Measurements from ENCODE around the gene MYO18B.
"Not testable (repeated sequence)": the region's sequence is repeated elsewhere in the genome, so short reads cannot be mapped to it uniquely, and the experiment has no call there.

The MYO18B gene

DNA sequence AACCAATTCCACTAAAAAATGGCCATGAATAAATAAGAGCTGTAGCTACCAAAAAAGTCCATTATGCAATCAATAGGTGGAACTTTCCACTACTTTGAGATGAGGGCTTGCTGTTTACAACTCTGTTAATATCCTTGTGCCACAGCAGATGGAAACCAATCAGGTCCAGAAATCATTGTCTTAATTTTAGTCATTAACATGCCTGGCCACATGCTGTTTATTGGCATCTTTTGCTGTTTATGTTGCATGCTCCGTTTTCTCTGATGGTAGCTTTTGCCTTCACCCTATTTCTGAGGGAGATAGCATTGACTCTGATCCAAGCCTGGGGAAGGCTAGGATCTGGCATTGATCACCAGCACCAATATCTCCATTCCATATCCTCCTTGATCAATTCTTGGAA is 234.4 kb downstream of the MYO18B start:
- no peaks in the 10 kb centered on the region for H3K36me3 ChIP-seq (replicated peaks in 1 of 2; ENCODE audit: control insufficient read depth in 2 of 2, insufficient read depth in 2 of 2, low read length in 2 of 2)
- H3K14ac ChIP-seq (ENCODE audit: low read length), result no peak overlapping the region
- H3K18ac ChIP-seq (ENCODE audit: low read length), result no peak overlapping the region
- no peak overlapping the region for H3K23ac ChIP-seq (ENCODE audit: low read depth, low read length, poor library complexity)
- H3K27ac ChIP-seq (replicated peaks; ENCODE audit: low read length), result no peak overlapping the region
- no peak overlapping the region for H2BK120ac ChIP-seq (ENCODE audit: low read depth, low read length)
- H3K4me2 ChIP-seq (ENCODE audit: insufficient read depth, low read length, poor library complexity, severe bottlenecking), result no peak overlapping the region
- no CpG with 5 or more reads among the region's 1 CpG for WGBS, 2 donors (ENCODE audit: extremely low coverage in 2 of 2, insufficient read length in 2 of 2, insufficient replicate concordance in 1 of 2)
- H2BK15ac ChIP-seq (ENCODE audit: low read length), result no peak overlapping the region
- H3K4me3 ChIP-seq (ENCODE audit: low read length in 2 of 2), result no peak overlapping the region
- no peak overlapping the region for H2BK12ac ChIP-seq (ENCODE audit: low read length)
- no peaks in the 10 kb centered on the region for H3K79me1 ChIP-seq (ENCODE audit: low read depth, low read length)
- H3K9me3 ChIP-seq (replicated peaks in 1 of 2; ENCODE audit: control insufficient read depth in 2 of 2, insufficient read depth in 1 of 2, low read depth in 1 of 2, low read length in 2 of 2), result no peaks in the 10 kb centered on the region
- H4K8ac ChIP-seq (ENCODE audit: low read depth, low read length), result no peak overlapping the region
- no peak for DNase-seq (ENCODE audit: low spot score)
- H3K9ac ChIP-seq (ENCODE audit: low read depth, low read length, poor library complexity), result no peak overlapping the region
- H3K4me1 ChIP-seq (ENCODE audit: control insufficient read depth in 2 of 2, insufficient read depth in 1 of 2, low read depth in 1 of 2, low read length in 2 of 2), result peaks cover 0 to 2% of the 10 kb centered on the region in 2 donors
- peaks cover 0 to 1% (median 0%) of the 10 kb centered on the region in 3 experiments for H3K27me3 ChIP-seq (ENCODE audit: control insufficient read depth in 3 of 3, insufficient read depth in 3 of 3, low read depth in 1 of 3, low read length in 3 of 3)
- H2AK5ac ChIP-seq (ENCODE audit: low read depth, low read length), result no peak overlapping the region
- no peak overlapping the region for H3K4ac ChIP-seq (ENCODE audit: low read length)
- H2BK5ac ChIP-seq (ENCODE audit: low read length), result no peak overlapping the region
- no peak overlapping the region for H2AFZ ChIP-seq (ENCODE audit: low read length)
- no peak overlapping the region for H4K91ac ChIP-seq (ENCODE audit: low read depth, low read length, poor library complexity)

DNA sequence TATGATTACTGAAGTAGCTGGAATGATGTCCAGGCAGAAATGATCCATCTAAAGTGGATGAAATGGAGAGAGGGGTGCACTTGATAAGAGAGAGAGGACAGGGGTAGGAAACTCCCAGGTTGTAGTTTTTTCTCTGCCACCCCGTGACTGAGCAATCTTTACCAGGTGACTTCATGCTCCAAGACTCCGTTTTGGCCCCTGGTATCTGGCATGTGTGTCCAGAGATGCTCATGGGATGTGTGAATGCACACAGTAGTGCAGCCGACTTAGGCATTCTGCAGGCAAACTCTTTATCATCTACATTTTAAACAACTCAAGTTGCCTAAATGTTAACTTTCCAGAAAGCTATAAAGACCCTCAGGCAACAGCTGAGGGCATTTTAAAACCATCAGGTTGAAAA is 238.0 kb downstream of the MYO18B start:
- Histone ChIP-seq H3K9me3 (replicated peaks in 1 of 2; ENCODE audit: control insufficient read depth in 2 of 2, insufficient read depth in 1 of 2, low read depth in 1 of 2, low read length in 2 of 2) (no peaks in the 10 kb centered on the region), H2BK12ac (ENCODE audit: low read length) (no peak overlapping the region), H2AK5ac (ENCODE audit: low read depth, low read length) (no peak overlapping the region), H3K4me3 (ENCODE audit: low read length in 2 of 2) (no peak overlapping the region), H2BK15ac (ENCODE audit: low read length) (no peak overlapping the region), H3K4me1 (ENCODE audit: control insufficient read depth in 2 of 2, insufficient read depth in 1 of 2, low read depth in 1 of 2, low read length in 2 of 2) (no peaks in the 10 kb centered on the region), H3K79me1 (ENCODE audit: low read depth, low read length) (no peaks in the 10 kb centered on the region), H3K4ac (ENCODE audit: low read length) (no peak overlapping the region), H3K23ac (ENCODE audit: low read depth, low read length, poor library complexity) (no peak overlapping the region), H2BK120ac (ENCODE audit: low read depth, low read length) (no peak overlapping the region), H3K36me3 (replicated peaks in 1 of 2; ENCODE audit: control insufficient read depth in 2 of 2, insufficient read depth in 2 of 2, low read length in 2 of 2) (no peaks in the 10 kb centered on the region), H3K14ac (ENCODE audit: low read length) (no peak overlapping the region), H4K8ac (ENCODE audit: low read depth, low read length) (no peak overlapping the region), H2BK5ac (ENCODE audit: low read length) (no peak overlapping the region), H2AFZ (ENCODE audit: low read length) (no peak overlapping the region), H3K18ac (ENCODE audit: low read length) (no peak overlapping the region), H3K27ac (replicated peaks; ENCODE audit: low read length) (no peak overlapping the region), H3K4me2 (ENCODE audit: insufficient read depth, low read length, poor library complexity, severe bottlenecking) (no peak overlapping the region), H3K27me3 (ENCODE audit: control insufficient read depth in 3 of 3, insufficient read depth in 3 of 3, low read depth in 1 of 3, low read length in 3 of 3) (peaks cover 0 to 1% (median 0%) of the 10 kb centered on the region in 3 experiments), H3K9ac (ENCODE audit: low read depth, low read length, poor library complexity) (no peak overlapping the region), H4K91ac (ENCODE audit: low read depth, low read length, poor library complexity) (no peak overlapping the region)
- no peak for DNase-seq (ENCODE audit: low spot score)
- WGBS, 2 donors (ENCODE audit: extremely low coverage in 2 of 2, insufficient read length in 2 of 2, insufficient replicate concordance in 1 of 2), result no CpG with 5 or more reads among the region's 3 CpGs

DNA sequence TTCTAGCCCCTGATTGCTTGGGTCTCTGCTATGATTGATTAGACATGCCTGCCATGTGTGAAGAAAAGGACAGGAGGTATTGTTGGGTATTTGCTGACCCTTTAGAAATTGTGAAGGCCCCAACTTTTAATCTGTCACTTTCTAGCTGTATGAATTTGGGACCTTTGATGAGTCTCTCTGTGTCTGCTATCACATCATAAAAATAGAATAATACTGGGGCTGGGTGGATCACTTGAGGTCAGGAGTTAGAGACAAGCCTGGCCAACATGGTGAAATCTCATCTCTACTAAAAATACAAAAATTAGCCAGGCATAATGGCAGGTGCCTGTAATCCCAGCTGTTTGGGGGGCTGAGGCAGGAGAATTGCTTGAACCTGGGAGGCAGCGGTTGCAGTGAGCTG is 242.9 kb downstream of the MYO18B start:
- H3K23ac ChIP-seq (ENCODE audit: low read depth, low read length, poor library complexity); H3K9ac ChIP-seq (ENCODE audit: low read depth, low read length, poor library complexity); H3K79me1 ChIP-seq (ENCODE audit: low read depth, low read length); H2BK120ac ChIP-seq (ENCODE audit: low read depth, low read length); H2AFZ ChIP-seq (ENCODE audit: low read length); H3K27ac ChIP-seq (replicated peaks; ENCODE audit: low read length); H3K14ac ChIP-seq (ENCODE audit: low read length); H4K8ac ChIP-seq (ENCODE audit: low read depth, low read length); H3K9me3 ChIP-seq (replicated peaks in 1 of 2; ENCODE audit: control insufficient read depth in 2 of 2, insufficient read depth in 1 of 2, low read depth in 1 of 2, low read length in 2 of 2); H3K4ac ChIP-seq (ENCODE audit: low read length); H3K4me1 ChIP-seq (ENCODE audit: control insufficient read depth in 2 of 2, insufficient read depth in 1 of 2, low read depth in 1 of 2, low read length in 2 of 2); H2BK15ac ChIP-seq (ENCODE audit: low read length); H3K36me3 ChIP-seq (replicated peaks in 1 of 2; ENCODE audit: control insufficient read depth in 2 of 2, insufficient read depth in 2 of 2, low read length in 2 of 2); H3K27me3 ChIP-seq (ENCODE audit: control insufficient read depth in 3 of 3, insufficient read depth in 3 of 3, low read depth in 1 of 3, low read length in 3 of 3); H3K4me2 ChIP-seq (ENCODE audit: insufficient read depth, low read length, poor library complexity, severe bottlenecking); H4K91ac ChIP-seq (ENCODE audit: low read depth, low read length, poor library complexity); H2AK5ac ChIP-seq (ENCODE audit: low read depth, low read length); DNase-seq (ENCODE audit: low spot score); H2BK5ac ChIP-seq (ENCODE audit: low read length); H3K18ac ChIP-seq (ENCODE audit: low read length); H3K4me3 ChIP-seq (ENCODE audit: low read length in 2 of 2); H2BK12ac ChIP-seq (ENCODE audit: low read length): not testable (repeated sequence)
- WGBS, 2 donors (ENCODE audit: extremely low coverage in 2 of 2, insufficient read length in 2 of 2, insufficient replicate concordance in 1 of 2), result no CpG with 5 or more reads among the region's 1 CpG

DNA sequence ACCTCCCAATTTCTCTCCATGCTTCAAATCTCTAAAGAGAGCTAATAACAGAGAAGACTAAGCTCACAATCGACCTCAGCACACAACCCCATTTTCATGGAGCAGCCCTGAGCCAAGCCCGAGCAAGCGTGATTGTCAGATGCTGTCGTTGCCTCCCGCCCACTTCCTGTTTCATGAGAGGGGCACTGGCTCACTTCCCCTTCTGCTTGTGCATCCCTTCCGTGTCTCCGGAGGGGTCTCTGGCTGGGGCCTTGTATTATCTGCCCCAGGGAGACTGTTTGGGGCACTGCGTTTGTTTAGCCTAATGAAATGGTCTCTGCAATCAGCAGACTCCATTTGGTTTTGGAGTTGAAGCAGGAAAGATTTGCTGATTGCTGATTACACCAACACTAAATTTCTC is 246.0 kb downstream of the MYO18B start:
- Histone ChIP-seq H3K9ac (ENCODE audit: low read depth, low read length, poor library complexity) (peak overlapping the region; percentile 27), H3K4me2 (ENCODE audit: insufficient read depth, low read length, poor library complexity, severe bottlenecking) (no peak overlapping the region), H3K27ac (replicated peaks; ENCODE audit: low read length) (no peak overlapping the region), H3K14ac (ENCODE audit: low read length) (no peak overlapping the region), H3K23ac (ENCODE audit: low read depth, low read length, poor library complexity) (no peak overlapping the region), H2BK120ac (ENCODE audit: low read depth, low read length) (no peak overlapping the region), H4K8ac (ENCODE audit: low read depth, low read length) (no peak overlapping the region), H3K4me1 (ENCODE audit: control insufficient read depth in 2 of 2, insufficient read depth in 1 of 2, low read depth in 1 of 2, low read length in 2 of 2) (peaks cover 0 to 1% of the 10 kb centered on the region in 2 donors), H3K79me1 (ENCODE audit: low read depth, low read length) (no peaks in the 10 kb centered on the region), H2AK5ac (ENCODE audit: low read depth, low read length) (no peak overlapping the region), H2BK5ac (ENCODE audit: low read length) (no peak overlapping the region), H2BK15ac (ENCODE audit: low read length) (peak overlapping the region; percentile 35), H4K91ac (ENCODE audit: low read depth, low read length, poor library complexity) (no peak overlapping the region), H3K9me3 (replicated peaks in 1 of 2; ENCODE audit: control insufficient read depth in 2 of 2, insufficient read depth in 1 of 2, low read depth in 1 of 2, low read length in 2 of 2) (no peaks in the 10 kb centered on the region), H3K4me3 (ENCODE audit: low read length in 2 of 2) (no peak overlapping the region), H3K27me3 (ENCODE audit: control insufficient read depth in 3 of 3, insufficient read depth in 3 of 3, low read depth in 1 of 3, low read length in 3 of 3) (no peaks in the 10 kb centered on the region), H3K36me3 (replicated peaks in 1 of 2; ENCODE audit: control insufficient read depth in 2 of 2, insufficient read depth in 2 of 2, low read length in 2 of 2) (no peaks in the 10 kb centered on the region), H2AFZ (ENCODE audit: low read length) (peak overlapping the region; percentile 78), H2BK12ac (ENCODE audit: low read length) (no peak overlapping the region), H3K4ac (ENCODE audit: low read length) (no peak overlapping the region), H3K18ac (ENCODE audit: low read length) (peak overlapping the region; percentile 12)
- no CpG with 5 or more reads among the region's 8 CpGs for WGBS, 2 donors (ENCODE audit: extremely low coverage in 2 of 2, insufficient read length in 2 of 2, insufficient replicate concordance in 1 of 2)
- no peak for DNase-seq (ENCODE audit: low spot score)

Measured in neuronal stem cell (in vitro differentiated cells).